Measurements from ENCODE around the gene MYO5B.

MYO5B gene

GRCh38 chr18:50158866-50159653, 35.9 kb downstream of the MYO5B start:
- TF ChIP-seq CTCF (IDR thresholded peaks at IDR 0.05; ENCODE audit: control insufficient read depth, insufficient read depth, low read depth, low read length, missing control alignments): no peak
- H3K4me3 ChIP-seq (ENCODE audit: control insufficient read depth, low read depth, low read length): no peak overlapping the region
- no peak for DNase-seq (ENCODE audit: low read depth)

GRCh38 chr18:50155406-50155805, 39.5 kb downstream of the MYO5B start:
- no peak overlapping the region for H3K4me3 ChIP-seq (ENCODE audit: control insufficient read depth, low read depth, low read length)
- no peak for DNase-seq (ENCODE audit: low read depth)
- no peak for TF ChIP-seq CTCF (IDR thresholded peaks at IDR 0.05; ENCODE audit: control insufficient read depth, insufficient read depth, low read depth, low read length, missing control alignments)

GRCh38 chr18:50154420-50154819, 40.5 kb downstream of the MYO5B start:
- no peak overlapping the region for H3K4me3 ChIP-seq (ENCODE audit: control insufficient read depth, low read depth, low read length)
- no peak for TF ChIP-seq CTCF (IDR thresholded peaks at IDR 0.05; ENCODE audit: control insufficient read depth, insufficient read depth, low read depth, low read length, missing control alignments)
- DNase-seq (ENCODE audit: low read depth): no peak

- no peak for DNase-seq (ENCODE audit: low read depth)
- no peak for TF ChIP-seq CTCF (IDR thresholded peaks at IDR 0.05; ENCODE audit: control insufficient read depth, insufficient read depth, low read depth, low read length, missing control alignments)
- no peak overlapping the region for H3K4me3 ChIP-seq (ENCODE audit: control insufficient read depth, low read depth, low read length)
These were observed 42.0 kb downstream of the MYO5B start for GRCh38 chr18:50152900-50153299.

- no peak overlapping the region for H3K4me3 ChIP-seq (ENCODE audit: control insufficient read depth, low read depth, low read length)
- no peak for DNase-seq (ENCODE audit: low read depth)
- TF ChIP-seq CTCF (IDR thresholded peaks at IDR 0.05; ENCODE audit: control insufficient read depth, insufficient read depth, low read depth, low read length, missing control alignments): no peak
These were observed 43.0 kb downstream of the MYO5B start for GRCh38 chr18:50151926-50152325.

- no peak for TF ChIP-seq CTCF (IDR thresholded peaks at IDR 0.05; ENCODE audit: control insufficient read depth, insufficient read depth, low read depth, low read length, missing control alignments)
- DNase-seq (ENCODE audit: low read depth): no peak
- H3K4me3 ChIP-seq (ENCODE audit: control insufficient read depth, low read depth, low read length): no peak overlapping the region
These were observed 50.4 kb downstream of the MYO5B start for GRCh38 chr18:50144540-50144939.

Measured in AG09309 (cell line).